Rectal smooth muscle tissue (tissue), 1 donor: ENCODE measurements around the gene SP1.

Experiments used
- H3K27ac ChIP-seq: one replicate; pipeline ENCODE4 v1.7.0; 2013; ENCODE audit warnings: low read depth, low read length, inconsistent platforms
- H3K27me3 ChIP-seq: one replicate; pipeline ENCODE4 v1.7.0; 2013; ENCODE audit warnings: low read length; ENCODE audit not compliant: control insufficient read depth, insufficient read depth
- H3K36me3 ChIP-seq: one replicate; pipeline ENCODE4 v1.7.0; 2013; ENCODE audit warnings: low read length; ENCODE audit not compliant: control insufficient read depth, insufficient read depth
- H3K4me1 ChIP-seq: one replicate; pipeline ENCODE4 v1.7.0; 2013; ENCODE audit warnings: low read length; ENCODE audit not compliant: control insufficient read depth, insufficient read depth
- H3K4me3 ChIP-seq: one replicate; pipeline ENCODE4 v1.7.0; 2013; ENCODE audit warnings: low read length
- H3K9ac ChIP-seq: one replicate; pipeline ENCODE4 v1.7.0; 2013; ENCODE audit warnings: low read length

Gene SP1

DNA sequence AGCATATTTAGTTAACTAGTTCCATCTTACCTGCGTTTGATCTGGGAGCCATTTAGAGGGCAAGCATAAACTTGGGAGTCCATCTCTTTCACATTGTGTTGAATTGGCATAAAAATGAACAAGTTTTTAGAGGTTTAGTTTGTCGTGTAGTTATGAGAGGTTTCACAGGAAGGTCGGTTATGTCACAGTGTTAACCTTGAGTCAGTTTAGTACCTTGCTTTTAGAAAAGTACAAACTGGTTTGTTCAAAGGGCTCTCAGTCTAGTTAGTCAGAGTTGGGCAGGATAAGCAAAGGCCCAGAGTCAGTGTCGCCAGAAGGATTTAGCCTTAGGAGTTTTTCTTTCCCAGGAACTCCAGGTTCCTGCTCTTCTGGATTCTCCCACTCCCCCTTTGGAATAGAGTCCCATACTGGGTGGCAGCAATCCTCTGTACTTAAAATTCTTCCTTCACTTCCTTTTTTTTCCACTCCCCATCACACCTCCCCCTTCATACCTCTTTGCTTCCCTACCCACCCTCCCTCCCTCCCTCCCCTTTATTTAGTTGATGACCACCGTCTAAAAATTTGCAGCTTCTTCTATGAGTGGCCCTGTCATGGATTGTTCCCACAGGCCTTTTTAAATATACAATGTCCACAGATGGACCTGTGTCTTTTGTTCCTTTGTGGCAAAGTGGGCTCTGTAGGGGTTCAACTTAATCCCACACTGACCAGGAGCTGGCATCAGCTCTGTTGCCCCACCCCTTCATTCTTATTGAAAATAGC is 84.0 kb downstream of the SP1 start:
- Histone ChIP-seq H3K27me3 (no peaks in the 10 kb centered on the region), H3K4me1 (no peaks in the 10 kb centered on the region), H3K9ac (no peak overlapping the region), H3K4me3 (no peak overlapping the region), H3K27ac (no peak overlapping the region), H3K36me3 (peaks cover 86% of the 10 kb centered on the region)

- no peaks in the 10 kb centered on the region for H3K4me1 ChIP-seq
- no peak overlapping the region for H3K9ac ChIP-seq
- no peak overlapping the region for H3K27ac ChIP-seq
- H3K27me3 ChIP-seq: no peaks in the 10 kb centered on the region
- H3K4me3 ChIP-seq: no peak overlapping the region
- H3K36me3 ChIP-seq: peaks cover 89% of the 10 kb centered on the region
Measured at GRCh38 chr12:53464685-53465418, 84.9 kb downstream of the SP1 start.

GRCh38 chr12:53465679-53466078 is 85.7 kb downstream of the SP1 start:
- Histone ChIP-seq H3K4me1 (no peaks in the 10 kb centered on the region), H3K27me3 (no peaks in the 10 kb centered on the region), H3K27ac (no peak overlapping the region)

More at GRCh38 chr12:53465679-53466078, 85.7 kb downstream of the SP1 start:
- Histone ChIP-seq H3K36me3 (peaks cover 86% of the 10 kb centered on the region), H3K4me3 (no peak overlapping the region), H3K9ac (no peak overlapping the region)
